ENCODE results near the gene KRT74. TPM values are rescaled to one million over a fixed set of nuclear protein-coding genes. Genes with fewer than 3 reads are reported as not detected.

Gene KRT74
- total and polyA plus RNA-seq, 5 experiments from 2014 or later = 0.26 TPM; not detected in 4

DNA sequence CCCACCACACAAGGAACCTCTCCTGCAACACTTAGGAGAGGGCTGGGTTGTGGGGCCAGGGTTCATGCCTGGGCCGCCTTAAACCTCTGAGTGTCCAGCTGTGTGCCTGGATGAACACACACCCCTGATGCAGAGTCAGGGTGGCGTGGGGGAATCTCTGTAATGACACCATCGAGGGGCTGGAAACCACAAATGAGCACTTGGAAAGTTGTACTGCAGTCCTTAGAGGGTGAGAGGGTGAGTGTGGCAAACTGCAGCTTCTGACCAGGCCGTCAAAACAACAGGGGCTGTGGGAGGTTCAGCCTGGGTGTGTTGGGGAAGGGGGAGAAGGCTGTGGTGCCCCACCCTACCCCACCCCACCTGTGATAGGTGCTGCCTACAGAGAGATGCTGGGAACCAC, 41.0 kb downstream of the KRT74 start:
- Mint-ChIP-seq H3K4me1 (peaks cover 0 to 8% (median 0%) of the 10 kb centered on the region in 4 donors), H3K27me3 (peaks cover 0 to 12% (median 0%) of the 10 kb centered on the region in 5 donors), H3K36me3 (no peaks in the 10 kb centered on the region), H3K27ac (no peak overlapping the region), H3K9me3 (no peaks in the 10 kb centered on the region), H3K4me3 (no peak overlapping the region)
- DNase-seq (no peak), ATAC-seq (no peak)
- POLR2A ChIA-PET = no interaction called here

DNA sequence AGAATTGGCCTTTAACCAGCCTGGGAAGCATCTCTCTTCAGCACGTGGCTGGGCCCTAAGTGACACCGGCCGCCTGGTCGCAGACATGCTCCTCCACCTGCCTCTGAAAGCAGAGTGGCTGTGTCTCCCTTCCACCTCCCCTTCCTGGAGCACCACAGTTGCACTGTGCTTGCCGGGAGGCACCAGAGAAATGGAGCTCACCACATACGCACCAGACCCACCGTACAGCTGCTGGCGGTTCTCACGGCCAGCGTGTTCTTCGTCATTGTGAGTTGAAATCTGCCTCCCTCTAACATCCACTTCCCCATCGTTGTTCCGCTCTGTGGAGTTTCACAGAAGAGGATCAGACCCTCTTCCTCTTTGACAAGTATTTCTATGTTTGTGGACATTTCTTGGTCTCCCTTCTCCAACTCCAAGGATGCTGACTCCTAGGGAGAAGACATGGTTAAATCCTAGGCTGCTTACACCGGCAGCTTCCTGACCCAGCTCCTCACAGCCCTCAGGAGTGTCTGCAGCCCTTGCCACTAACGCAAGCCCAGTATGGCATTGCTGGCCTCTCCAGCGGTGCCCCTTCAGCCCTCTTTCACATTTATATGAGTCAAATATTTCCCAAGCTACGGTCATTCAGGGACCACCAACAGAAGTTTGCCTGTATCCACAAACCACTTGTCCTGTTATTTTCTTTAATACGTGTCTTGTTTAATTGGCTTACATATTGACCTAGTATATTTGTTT, 41.9 kb downstream of the KRT74 start:
- POLR2A ChIA-PET = no interaction called here
- no peak overlapping the region for H3K4me3 Mint-ChIP-seq
- peaks cover 0 to 13% (median 1%) of the 10 kb centered on the region in 4 donors for H3K4me1 Mint-ChIP-seq
- H3K36me3 Mint-ChIP-seq = no peaks in the 10 kb centered on the region
- ATAC-seq (no peak), DNase-seq (no peak)
- H3K9me3 Mint-ChIP-seq = no peaks in the 10 kb centered on the region
- H3K27me3 Mint-ChIP-seq = peaks cover 0 to 3% (median 0%) of the 10 kb centered on the region in 5 donors
- peak overlapping the region in 1 of 10 donors; percentile 11 for H3K27ac Mint-ChIP-seq

DNA sequence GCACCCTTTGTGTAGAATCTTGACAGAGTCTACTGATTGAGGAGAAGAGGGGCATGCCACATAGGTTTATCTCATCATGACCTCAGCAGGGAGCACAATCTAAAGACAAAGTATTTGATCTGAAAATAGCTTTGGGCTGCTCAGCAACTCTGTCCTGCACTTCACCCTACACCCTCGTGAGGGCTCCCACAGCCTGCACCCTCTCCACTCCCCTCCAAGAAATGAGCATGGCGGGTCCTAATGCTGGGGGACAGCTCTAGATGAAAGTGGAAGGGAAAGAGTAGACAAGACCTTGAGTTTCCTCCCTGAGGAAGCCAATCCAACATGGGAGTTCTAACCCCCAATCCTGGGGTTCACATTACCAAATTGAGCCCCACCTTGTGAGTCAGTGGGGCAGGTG, 42.7 kb downstream of the KRT74 start:
- Mint-ChIP-seq H3K27me3 (peaks cover 0 to 3% (median 0%) of the 10 kb centered on the region in 5 donors), H3K4me3 (peak overlapping the region in 1 of 10 donors; percentile 56), H3K4me1 (peaks cover 0 to 17% (median 1%) of the 10 kb centered on the region in 4 donors), H3K9me3 (no peaks in the 10 kb centered on the region), H3K36me3 (no peaks in the 10 kb centered on the region), H3K27ac (peak overlapping the region in 1 of 10 donors; percentile 47)
- POLR2A ChIA-PET = no interaction called here
- DNase-seq (no peak), ATAC-seq (no peak)

DNA sequence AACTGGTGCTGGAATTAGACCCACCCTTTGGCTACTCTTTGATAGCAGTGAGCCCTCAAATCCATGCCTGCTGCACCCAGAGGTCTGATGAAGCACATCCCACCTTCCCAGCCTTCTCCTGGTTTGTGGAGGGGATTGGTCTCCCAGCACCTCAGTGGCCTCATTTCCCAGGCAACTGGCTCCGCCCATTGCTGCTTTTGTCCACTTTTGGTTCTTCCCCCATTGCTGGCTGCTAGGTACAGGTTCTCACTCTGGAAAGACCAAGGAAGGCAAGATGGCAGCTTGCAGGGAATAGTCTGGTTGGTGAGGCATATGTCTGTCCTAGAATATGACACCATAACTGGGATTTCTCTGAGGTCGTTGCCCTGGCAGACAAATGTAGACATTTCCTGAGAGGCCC, 43.3 kb downstream of the KRT74 start:
- no peaks in the 10 kb centered on the region for H3K9me3 Mint-ChIP-seq
- no peak overlapping the region for H3K4me3 Mint-ChIP-seq
- H3K36me3 Mint-ChIP-seq = no peaks in the 10 kb centered on the region
- H3K4me1 Mint-ChIP-seq = peaks cover 0 to 19% (median 1%) of the 10 kb centered on the region in 4 donors
- POLR2A ChIA-PET = no interaction called here
- DNase-seq (no peak), ATAC-seq (no peak)
- H3K27me3 Mint-ChIP-seq = peaks cover 0 to 3% (median 0%) of the 10 kb centered on the region in 5 donors
- no peak overlapping the region for H3K27ac Mint-ChIP-seq

DNA sequence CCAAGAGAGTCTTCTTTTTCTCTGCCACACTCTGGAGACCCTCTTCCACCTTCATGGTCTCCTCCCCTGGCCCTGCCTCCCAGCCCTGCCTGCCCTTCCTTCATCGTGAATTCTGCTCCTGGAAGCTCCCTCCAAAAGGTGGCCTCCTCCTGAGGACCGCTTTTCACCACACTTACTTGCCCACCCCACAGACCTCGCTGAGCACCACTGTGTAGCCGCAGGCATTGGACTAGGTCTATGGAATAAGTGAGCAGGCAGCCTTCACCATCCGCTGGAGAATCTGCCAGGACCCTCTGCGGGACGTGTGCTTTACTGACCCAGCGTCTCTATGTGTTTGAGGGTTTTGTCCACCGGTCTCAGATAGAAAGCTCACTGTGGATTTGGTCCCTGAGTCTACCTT, 43.8 kb downstream of the KRT74 start:
- POLR2A ChIA-PET = no interaction called here
- Mint-ChIP-seq H3K4me1 (peaks cover 0 to 19% (median 1%) of the 10 kb centered on the region in 4 donors), H3K4me3 (no peak overlapping the region), H3K9me3 (no peaks in the 10 kb centered on the region), H3K36me3 (no peaks in the 10 kb centered on the region), H3K27me3 (peaks cover 0 to 3% (median 0%) of the 10 kb centered on the region in 5 donors), H3K27ac (no peak overlapping the region)
- no peak for ATAC-seq
- DNase-seq = peak in 1 of 10 donors; percentile 28

DNA sequence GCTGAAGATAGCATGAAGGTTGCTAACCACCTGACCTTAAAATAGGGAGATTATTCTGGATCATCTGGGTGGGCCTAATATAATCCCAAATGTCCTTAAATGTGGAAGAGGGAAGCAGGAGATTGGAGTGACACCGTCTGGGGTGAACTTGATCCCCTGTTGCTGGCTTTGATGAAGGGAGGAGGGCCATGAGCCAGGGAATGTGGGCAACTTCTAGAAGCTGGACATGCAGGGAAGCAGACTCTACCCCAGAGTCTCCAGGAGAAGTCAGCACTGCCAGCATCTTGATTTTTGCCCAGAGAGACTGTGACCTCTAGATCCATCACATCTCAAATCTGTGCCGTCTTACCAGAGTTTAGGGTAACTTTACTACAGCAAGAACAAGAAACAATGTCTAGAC, 44.2 kb downstream of the KRT74 start:
- Mint-ChIP-seq H3K27ac (no peak overlapping the region), H3K4me1 (peaks cover 0 to 19% (median 1%) of the 10 kb centered on the region in 4 donors), H3K9me3 (no peaks in the 10 kb centered on the region), H3K36me3 (no peaks in the 10 kb centered on the region), H3K27me3 (peaks cover 0 to 3% (median 0%) of the 10 kb centered on the region in 5 donors), H3K4me3 (no peak overlapping the region)
- POLR2A ChIA-PET = no interaction called here
- ATAC-seq (no peak), DNase-seq (peak in 1 of 10 donors; percentile 19)

DNA sequence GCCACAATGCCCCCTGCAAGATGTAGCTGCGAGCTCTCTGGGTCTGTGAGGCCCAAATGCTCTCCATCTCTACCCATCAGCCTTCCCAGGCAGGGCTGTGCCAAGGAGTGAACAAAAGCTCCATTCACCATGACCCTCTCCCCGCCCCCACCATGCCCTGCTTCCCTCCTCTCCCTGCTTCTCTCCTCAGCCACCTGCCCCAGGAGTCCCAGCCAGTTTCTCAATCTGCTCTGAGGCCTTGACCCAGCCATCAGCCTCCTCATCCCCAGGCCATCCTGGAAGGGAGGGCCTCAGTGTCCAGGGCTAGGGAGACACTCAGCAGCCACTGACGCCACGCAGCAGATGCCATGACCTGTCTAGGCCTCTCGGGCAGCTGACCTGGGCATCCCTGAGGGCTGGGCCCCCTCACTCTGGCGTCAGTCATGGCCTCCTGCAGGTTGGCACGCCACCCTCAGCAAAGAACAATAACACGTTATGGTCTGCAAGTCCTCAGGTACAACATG, 45.0 kb downstream of the KRT74 start:
- H3K36me3 Mint-ChIP-seq = no peaks in the 10 kb centered on the region
- POLR2A ChIA-PET = no interaction called here
- H3K9me3 Mint-ChIP-seq = no peaks in the 10 kb centered on the region
- ATAC-seq = no peak
- peak overlapping the region in 3 of 10 donors; percentile 31 to 83 (median 57) for H3K27ac Mint-ChIP-seq
- no peak overlapping the region for H3K4me3 Mint-ChIP-seq
- H3K27me3 Mint-ChIP-seq = peaks cover 0 to 3% (median 0%) of the 10 kb centered on the region in 5 donors
- peak in 1 of 10 donors; percentile 56 for DNase-seq
- H3K4me1 Mint-ChIP-seq = peaks cover 0 to 19% (median 1%) of the 10 kb centered on the region in 4 donors

DNA sequence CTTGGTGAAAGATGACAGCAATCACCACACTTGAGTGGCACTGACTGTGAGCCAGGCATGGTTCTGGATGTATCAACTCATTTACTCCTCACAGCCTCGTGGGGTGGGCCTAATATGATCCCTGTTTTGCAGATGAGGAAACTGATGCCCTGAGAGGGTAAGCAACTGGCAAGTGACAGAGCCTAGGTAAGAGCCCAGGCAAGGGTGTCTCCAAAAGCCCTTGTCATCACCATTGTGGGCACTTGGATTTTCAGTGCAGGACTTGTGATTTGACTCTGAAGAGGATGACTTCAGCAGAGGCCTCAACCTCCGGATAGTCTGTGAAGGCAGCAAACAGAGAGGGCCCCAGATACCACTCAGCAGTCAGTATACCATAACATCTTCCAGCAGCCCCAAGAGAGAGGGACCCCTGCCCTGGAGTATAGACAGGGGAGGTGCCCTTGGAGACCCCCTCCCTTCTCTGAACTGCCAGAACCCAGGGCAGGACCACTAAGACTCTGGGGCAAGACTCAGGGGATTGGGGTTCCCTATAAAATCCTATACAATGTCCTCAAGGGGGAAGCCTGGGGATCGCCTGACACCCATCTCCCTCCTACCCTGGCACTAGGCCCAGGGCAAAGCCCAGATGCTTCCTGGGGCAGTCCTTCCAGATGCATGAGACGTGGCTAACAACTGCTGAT, 46.4 kb downstream of the KRT74 start:
- POLR2A ChIA-PET = no interaction called here
- no peak for ATAC-seq
- H3K4me1 Mint-ChIP-seq = peaks cover 0 to 17% (median 1%) of the 10 kb centered on the region in 4 donors
- no peak overlapping the region for H3K27ac Mint-ChIP-seq
- H3K36me3 Mint-ChIP-seq = no peaks in the 10 kb centered on the region
- H3K27me3 Mint-ChIP-seq = peaks cover 0 to 4% (median 0%) of the 10 kb centered on the region in 5 donors
- DNase-seq = peak in 1 of 10 donors; percentile 10
- H3K4me3 Mint-ChIP-seq = peak overlapping the region in 1 of 10 donors; percentile 44
- no peaks in the 10 kb centered on the region for H3K9me3 Mint-ChIP-seq

DNA sequence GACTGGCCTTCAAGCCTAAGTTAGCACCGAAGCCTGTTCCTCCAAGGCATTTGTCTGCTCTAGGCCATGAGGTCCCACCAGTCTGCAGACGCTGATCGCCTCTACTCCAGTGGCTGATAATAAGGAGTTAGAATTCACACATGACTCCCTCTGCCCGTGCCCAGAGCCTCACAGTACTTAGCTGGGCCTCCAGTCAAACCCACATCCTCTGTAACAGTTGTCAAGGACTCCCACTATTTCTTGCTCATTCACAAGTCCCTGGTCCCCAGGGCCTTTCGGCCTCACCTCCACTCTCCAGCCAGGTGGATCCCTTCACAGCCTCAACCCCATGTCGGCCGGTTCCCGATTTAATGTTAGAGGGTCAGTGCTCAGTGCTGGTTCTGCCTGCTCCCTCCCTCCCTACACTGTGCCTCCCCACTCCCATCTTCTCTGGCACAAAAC, 47.1 kb downstream of the KRT74 start:
- peak overlapping the region in 1 of 10 donors; percentile 44 for H3K4me3 Mint-ChIP-seq
- H3K27ac Mint-ChIP-seq = peak overlapping the region in 3 of 10 donors; percentile 28 to 62 (median 32)
- H3K36me3 Mint-ChIP-seq = no peaks in the 10 kb centered on the region
- peaks cover 0 to 11% (median 0%) of the 10 kb centered on the region in 5 donors for H3K27me3 Mint-ChIP-seq
- peak in 1 of 10 donors; percentile 4 for DNase-seq
- POLR2A ChIA-PET = no interaction called here
- H3K4me1 Mint-ChIP-seq = peaks cover 0 to 13% (median 1%) of the 10 kb centered on the region in 4 donors
- ATAC-seq = no peak
- H3K9me3 Mint-ChIP-seq = no peaks in the 10 kb centered on the region

DNA sequence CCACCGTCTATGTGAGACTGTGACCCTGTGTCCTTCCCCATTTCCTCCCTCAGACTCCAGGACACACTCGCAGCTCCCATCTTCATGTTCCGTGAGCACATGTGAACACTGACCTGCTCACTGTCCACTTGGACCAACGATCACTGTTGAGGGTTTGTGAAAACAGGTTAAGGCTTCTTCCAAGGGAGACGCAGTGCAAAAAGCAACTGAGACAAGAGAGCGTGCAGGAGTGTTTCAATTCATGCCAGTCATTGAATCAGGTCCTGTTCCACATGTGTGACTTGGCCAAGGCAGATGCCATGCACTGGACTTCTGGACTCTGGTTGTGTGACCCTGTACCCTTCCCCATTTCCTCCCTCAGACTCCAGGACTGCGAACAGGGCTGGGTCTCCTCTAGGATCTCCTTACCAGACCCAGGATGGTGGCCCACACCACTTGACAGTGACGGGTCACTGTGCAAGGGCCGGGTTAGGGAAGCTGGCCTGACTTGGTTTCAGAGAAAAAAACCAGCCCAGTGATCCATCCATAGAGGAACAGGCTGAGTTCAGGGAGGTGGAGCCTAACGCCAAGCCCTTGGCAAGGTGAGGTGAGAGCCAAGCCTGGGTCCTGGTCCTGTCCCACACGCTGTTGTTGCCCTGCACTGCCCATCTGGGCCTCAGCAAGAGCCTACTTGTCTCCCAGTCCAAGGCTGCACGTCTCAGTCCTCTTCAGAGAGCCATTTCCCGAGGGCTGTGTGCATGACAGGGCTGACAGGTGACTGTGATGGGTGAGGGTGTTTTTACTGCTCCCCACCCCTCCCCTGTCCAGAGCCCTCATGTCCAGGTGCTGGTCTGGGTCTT, 47.8 kb downstream of the KRT74 start:
- ATAC-seq = no peak
- DNase-seq = peak in 1 of 10 donors; percentile 14
- H3K27me3 Mint-ChIP-seq = peaks cover 0 to 11% (median 0%) of the 10 kb centered on the region in 5 donors
- no peak overlapping the region for H3K27ac Mint-ChIP-seq
- POLR2A ChIA-PET = no interaction called here
- H3K9me3 Mint-ChIP-seq = no peaks in the 10 kb centered on the region
- no peaks in the 10 kb centered on the region for H3K36me3 Mint-ChIP-seq
- peaks cover 0 to 11% (median 1%) of the 10 kb centered on the region in 4 donors for H3K4me1 Mint-ChIP-seq
- H3K4me3 Mint-ChIP-seq = no peak overlapping the region

DNA sequence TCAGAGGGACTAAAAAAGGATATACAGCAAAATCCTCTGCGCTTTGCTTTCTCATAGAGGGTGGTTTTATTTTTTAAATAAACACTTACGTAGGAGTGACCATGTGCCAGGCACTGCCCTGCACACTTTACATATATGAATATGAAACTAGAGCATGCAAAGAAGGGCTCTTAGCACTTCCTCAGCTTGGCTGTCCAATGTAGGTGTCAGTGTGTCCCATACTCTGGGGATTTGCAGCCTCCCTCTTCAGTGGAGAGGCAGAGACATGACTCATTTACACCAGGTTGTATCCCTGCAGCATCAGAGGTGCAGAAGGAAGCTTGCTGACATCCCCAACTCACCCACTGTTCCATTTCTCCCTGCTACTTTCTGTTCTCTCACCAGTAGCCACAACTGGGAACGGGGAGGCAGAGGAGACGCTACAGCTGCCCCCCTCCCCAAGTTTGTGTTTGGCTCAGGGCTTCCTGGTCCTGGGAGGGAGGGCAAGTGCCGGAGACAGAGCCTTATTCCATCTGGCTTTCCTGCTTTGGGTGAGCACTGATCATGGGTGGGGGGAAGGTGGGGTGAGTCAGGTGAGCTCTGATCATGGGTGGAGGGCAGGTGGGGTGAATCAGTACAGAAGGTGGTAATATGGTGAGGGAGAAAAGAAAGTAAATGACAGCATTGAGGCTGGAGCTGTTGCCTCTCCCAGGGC, 48.6 kb downstream of the KRT74 start:
- DNase-seq (peak in 1 of 10 donors; percentile 12), ATAC-seq (no peak)
- Mint-ChIP-seq H3K27me3 (peaks cover 0 to 11% (median 0%) of the 10 kb centered on the region in 5 donors), H3K4me1 (peaks cover 0 to 11% (median 1%) of the 10 kb centered on the region in 4 donors), H3K4me3 (no peak overlapping the region), H3K36me3 (no peaks in the 10 kb centered on the region), H3K27ac (peak overlapping the region in 2 of 10 donors; percentile 4 to 8), H3K9me3 (no peaks in the 10 kb centered on the region)
- POLR2A ChIA-PET = no interaction called here

Measured in naive thymus-derived CD8-positive, alpha-beta T cell (primary cell).